HEK293 (cell line): ENCODE measurements around the gene NR2F2.

ENCODE experiments used
- AEBP2 ChIP-seq: fragments of 450-650 bp; formaldehyde crosslinking; IDR thresholded peaks from 2 replicates; pipeline ENCODE4 v1.5.1; 2016; ENCODE audit warnings: missing biosample characterization, missing genetic modification characterization, borderline replicate concordance
- GLIS1 ChIP-seq: fragments of 450-650 bp; formaldehyde crosslinking; IDR thresholded peaks from 2 replicates; pipeline ENCODE4 v1.5.1; 2016; ENCODE audit warnings: missing biosample characterization, missing genetic modification characterization
- GLIS2 ChIP-seq: fragments of 450-650 bp; formaldehyde crosslinking; IDR thresholded peaks from 2 replicates; pipeline ENCODE4 v1.5.1; 2016; ENCODE audit warnings: missing biosample characterization, missing genetic modification characterization
- KLF1 ChIP-seq: fragments of 450-650 bp; formaldehyde crosslinking; IDR thresholded peaks from 2 replicates; pipeline ENCODE4 v1.5.1; 2016; ENCODE audit warnings: missing biosample characterization, missing genetic modification characterization
- MEIS1 ChIP-seq: sonication (generic); formaldehyde crosslinking; IDR thresholded peaks from 2 replicates; pipeline ENCODE4 v1.8.1; 2022; ENCODE audit warnings: missing genetic modification reagents, mild to moderate bottlenecking, borderline replicate concordance
- MZF1 ChIP-seq: fragments of 450-650 bp; formaldehyde crosslinking; IDR thresholded peaks from 2 replicates; pipeline ENCODE4 v1.5.1; 2017; ENCODE audit warnings: missing biosample characterization, missing genetic modification characterization, borderline replicate concordance
- OSR2 ChIP-seq: fragments of 450-650 bp; formaldehyde crosslinking; IDR thresholded peaks from 2 replicates; pipeline ENCODE4 v1.5.1; 2016; ENCODE audit warnings: missing biosample characterization, missing genetic modification characterization
- OVOL3 ChIP-seq: fragments of 450-650 bp; formaldehyde crosslinking; IDR thresholded peaks from 2 replicates; pipeline ENCODE4 v1.5.1; 2016; ENCODE audit warnings: missing biosample characterization, missing genetic modification characterization
- SP2 ChIP-seq: fragments of 450-650 bp; formaldehyde crosslinking; IDR thresholded peaks from 2 replicates; pipeline ENCODE4 v1.5.1; 2016; ENCODE audit warnings: missing biosample characterization, missing genetic modification characterization
- TCF7L2 ChIP-seq: IDR thresholded peaks from 2 replicates; pipeline ENCODE4 v1.6.1; 2011; ENCODE audit warnings: low read depth, mild to moderate bottlenecking, inconsistent platforms, low read length, moderate library complexity, borderline replicate concordance
- TSHZ1 ChIP-seq: fragments of 450-650 bp; formaldehyde crosslinking; IDR thresholded peaks from 2 replicates; pipeline ENCODE4 v1.5.1; 2016; ENCODE audit warnings: missing biosample characterization, missing genetic modification characterization, borderline replicate concordance
- WT1 ChIP-seq: fragments of 450-650 bp; formaldehyde crosslinking; IDR thresholded peaks from 2 replicates; pipeline ENCODE4 v1.5.1; 2016; ENCODE audit warnings: missing biosample characterization, missing genetic modification characterization
- ZBTB48 ChIP-seq: fragments of 450-650 bp; formaldehyde crosslinking; IDR thresholded peaks from 2 replicates; pipeline ENCODE4 v1.5.1; 2016; ENCODE audit warnings: missing biosample characterization, missing genetic modification characterization
- ZFP37 ChIP-seq: fragments of 450-650 bp; formaldehyde crosslinking; IDR thresholded peaks from 2 replicates; pipeline ENCODE4 v1.5.1; 2016; ENCODE audit warnings: missing biosample characterization, missing genetic modification characterization
- ZIC2 ChIP-seq: fragments of 450-650 bp; formaldehyde crosslinking; IDR thresholded peaks from 2 replicates; pipeline ENCODE4 v1.5.1; 2016; ENCODE audit warnings: missing biosample characterization, missing genetic modification characterization
- ZNF114 ChIP-seq: fragments of 450-650 bp; formaldehyde crosslinking; IDR thresholded peaks from 2 replicates; pipeline ENCODE4 v1.5.0; 2017; ENCODE audit warnings: missing biosample characterization, missing genetic modification characterization
- ZNF146 ChIP-seq: fragments of 450-650 bp; formaldehyde crosslinking; IDR thresholded peaks from 2 replicates; pipeline ENCODE4 v1.5.1; 2016; ENCODE audit warnings: missing biosample characterization, missing genetic modification characterization
- ZNF157 ChIP-seq: fragments of 450-650 bp; formaldehyde crosslinking; IDR thresholded peaks from 2 replicates; pipeline ENCODE4 v1.5.1; 2016; ENCODE audit warnings: missing biosample characterization, missing genetic modification characterization
- ZNF18 ChIP-seq: fragments of 450-650 bp; formaldehyde crosslinking; IDR thresholded peaks from 2 replicates; pipeline ENCODE4 v1.5.1; 2016; ENCODE audit warnings: missing biosample characterization, missing genetic modification characterization
- ZNF202 ChIP-seq: fragments of 450-650 bp; formaldehyde crosslinking; IDR thresholded peaks from 2 replicates; pipeline ENCODE4 v1.5.1; 2016; ENCODE audit warnings: missing biosample characterization, missing genetic modification characterization, borderline replicate concordance
- ZNF239 ChIP-seq: fragments of 450-650 bp; formaldehyde crosslinking; IDR thresholded peaks from 2 replicates; pipeline ENCODE4 v1.5.1; 2016; ENCODE audit warnings: missing biosample characterization, missing genetic modification characterization
- ZNF354C ChIP-seq: fragments of 450-650 bp; formaldehyde crosslinking; IDR thresholded peaks from 2 replicates; pipeline ENCODE4 v1.5.1; 2016; ENCODE audit warnings: missing biosample characterization, missing genetic modification characterization, low read depth, borderline replicate concordance
- ZNF501 ChIP-seq: fragments of 450-650 bp; formaldehyde crosslinking; IDR thresholded peaks from 2 replicates; pipeline ENCODE4 v1.5.1; 2016; ENCODE audit warnings: missing biosample characterization, missing genetic modification characterization
- ZNF555 ChIP-seq: fragments of 450-650 bp; formaldehyde crosslinking; conservative IDR thresholded peaks from 2 replicates; pipeline ENCODE4 v1.5.1; 2017; ENCODE audit warnings: missing biosample characterization, mild to moderate bottlenecking, missing genetic modification characterization, inconsistent platforms
- ZNF596 ChIP-seq: fragments of 450-650 bp; IDR thresholded peaks from 2 replicates; pipeline ENCODE4 v1.5.0; 2018; ENCODE audit warnings: missing biosample characterization, mild to moderate bottlenecking, missing genetic modification characterization, moderate library complexity
- ZNF600 ChIP-seq: fragments of 450-650 bp; formaldehyde crosslinking; IDR thresholded peaks from 2 replicates; pipeline ENCODE4 v1.5.1; 2016; ENCODE audit warnings: missing biosample characterization, missing genetic modification characterization
- ZNF639 ChIP-seq: fragments of 450-650 bp; formaldehyde crosslinking; IDR thresholded peaks from 2 replicates; pipeline ENCODE4 v1.5.1; 2016; ENCODE audit warnings: missing biosample characterization, missing genetic modification characterization
- ZNF747 ChIP-seq: fragments of 450-650 bp; formaldehyde crosslinking; IDR thresholded peaks from 2 replicates; pipeline ENCODE4 v1.5.1; 2016; ENCODE audit warnings: missing biosample characterization, missing genetic modification characterization
- ZNF76 ChIP-seq: fragments of 450-650 bp; formaldehyde crosslinking; IDR thresholded peaks from 2 replicates; pipeline ENCODE4; 2016; ENCODE audit warnings: low read depth, missing biosample characterization, missing genetic modification characterization, borderline replicate concordance
- ZNF785 ChIP-seq: fragments of 450-650 bp; formaldehyde crosslinking; IDR thresholded peaks from 2 replicates; pipeline ENCODE4 v1.5.1; 2016; ENCODE audit warnings: missing biosample characterization, missing genetic modification characterization
- ZSCAN4 ChIP-seq: fragments of 450-650 bp; formaldehyde crosslinking; IDR thresholded peaks from 2 replicates; pipeline ENCODE4 v1.5.1; 2017; ENCODE audit warnings: missing biosample characterization, missing genetic modification characterization
- ZXDB ChIP-seq: fragments of 450-650 bp; formaldehyde crosslinking; IDR thresholded peaks from 2 replicates; pipeline ENCODE4 v1.5.1; 2016; ENCODE audit warnings: missing biosample characterization, missing genetic modification characterization

NR2F2 gene

GRCh38 chr15:96360581-96361308 is 30.2 kb downstream of the NR2F2 start (continued):
- no peak for TF ChIP-seq ZNF354C (tag by site-specific recombination)
- TF ChIP-seq ZXDB, result peak; percentile 47; the same call in 1 of the 2 replicates
- 0 out of 2 replicates have a peak, but pooled peaks have one; percentile 34 for TF ChIP-seq ZFP37
- no peak for TF ChIP-seq ZNF18
- no peak for TF ChIP-seq OVOL3 (tag by site-specific recombination)
- TF ChIP-seq ZNF76, result peak; percentile 28; the same call in 1 of the 2 replicates
- no peak for TF ChIP-seq ZNF239 (tag by site-specific recombination)
- TF ChIP-seq ZNF600 (tag by site-specific recombination), result no peak
- TF ChIP-seq MZF1, result peak; percentile 81
- TF ChIP-seq TCF7L2, result peak; percentile 40; the same call in 1 of the 2 replicates
- TF ChIP-seq GLIS2 (tag by site-specific recombination), result peak; percentile 82
- TF ChIP-seq ZNF747 (tag by site-specific recombination), result no peak
- TF ChIP-seq AEBP2, result no peak
- no peak for TF ChIP-seq ZNF501 (tag by site-specific recombination)
- TF ChIP-seq ZNF202 (tag by site-specific recombination), result no peak
- TF ChIP-seq MEIS1 (CRISPR knock-in tag), result no peak
- TF ChIP-seq ZNF596, result no peak
- peak; percentile 70 for TF ChIP-seq ZIC2 (tag by site-specific recombination)
- TF ChIP-seq ZNF157, result no peak
- no peak for TF ChIP-seq ZNF114 (tag by site-specific recombination)
- TF ChIP-seq TSHZ1 (tag by site-specific recombination), result peak; percentile 99
- TF ChIP-seq ZBTB48, result peak; percentile 20; the same call in 1 of the 2 replicates
- peak; percentile 72 for TF ChIP-seq WT1 (tag by site-specific recombination)
- TF ChIP-seq KLF1 (tag by site-specific recombination), result peak; percentile 60
- TF ChIP-seq ZNF146 (tag by site-specific recombination), result no peak
- no peak for TF ChIP-seq ZNF555 (tag by site-specific recombination)
- no peak for TF ChIP-seq ZNF785
- no peak for TF ChIP-seq ZSCAN4 (tag by site-specific recombination)
- peak; percentile 95 for TF ChIP-seq GLIS1
- no peak for TF ChIP-seq OSR2
- peak; percentile 62 for TF ChIP-seq SP2 (tag by site-specific recombination)
- TF ChIP-seq ZNF639 (tag by site-specific recombination), result 0 out of 2 replicates have a peak, but pooled peaks have one; percentile 54
